Lower leg skin (tissue), 3 donors: ENCODE measurements around the gene EPHB2.

Experiments
- POLR2A ChIP-seq, 2 donors: fragments of 450-650 bp; IDR thresholded peaks; one replicate each; pipeline ENCODE4 v1.6.1; 2016 to 2017; ENCODE audit warnings: antibody characterized with exemption in 2 of 2, mild to moderate bottlenecking in 1 of 2, moderate library complexity in 1 of 2
- TF ChIP-seq, protein P1 (sequence below), 3 donors: fragments of 450-650 bp; IDR thresholded peaks; one replicate each; pipeline ENCODE4 v1.5.1; 2016; ENCODE audit warnings: antibody characterized with exemption in 3 of 3, mild to moderate bottlenecking in 3 of 3, moderate library complexity in 2 of 3

DNA sequence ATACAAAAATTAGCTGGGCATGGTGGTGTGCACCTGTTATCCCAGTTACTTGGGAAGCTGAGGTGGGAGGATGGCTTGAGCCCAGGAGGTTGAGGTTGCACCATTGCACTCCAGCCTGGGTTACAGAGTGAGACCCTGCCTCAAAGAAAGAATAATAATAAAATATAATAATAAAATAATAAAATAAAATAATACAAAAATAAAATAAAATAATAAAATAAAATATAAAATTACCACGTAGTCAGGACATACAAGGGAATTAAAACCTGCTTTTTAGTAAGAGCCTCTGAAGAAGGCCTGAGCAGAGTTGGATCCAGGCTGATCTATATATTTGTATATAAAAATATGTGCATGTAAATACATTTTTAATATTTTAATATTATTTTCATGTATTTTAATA is 41.7 kb downstream of the EPHB2 start:
- TF ChIP-seq, protein P1, sequence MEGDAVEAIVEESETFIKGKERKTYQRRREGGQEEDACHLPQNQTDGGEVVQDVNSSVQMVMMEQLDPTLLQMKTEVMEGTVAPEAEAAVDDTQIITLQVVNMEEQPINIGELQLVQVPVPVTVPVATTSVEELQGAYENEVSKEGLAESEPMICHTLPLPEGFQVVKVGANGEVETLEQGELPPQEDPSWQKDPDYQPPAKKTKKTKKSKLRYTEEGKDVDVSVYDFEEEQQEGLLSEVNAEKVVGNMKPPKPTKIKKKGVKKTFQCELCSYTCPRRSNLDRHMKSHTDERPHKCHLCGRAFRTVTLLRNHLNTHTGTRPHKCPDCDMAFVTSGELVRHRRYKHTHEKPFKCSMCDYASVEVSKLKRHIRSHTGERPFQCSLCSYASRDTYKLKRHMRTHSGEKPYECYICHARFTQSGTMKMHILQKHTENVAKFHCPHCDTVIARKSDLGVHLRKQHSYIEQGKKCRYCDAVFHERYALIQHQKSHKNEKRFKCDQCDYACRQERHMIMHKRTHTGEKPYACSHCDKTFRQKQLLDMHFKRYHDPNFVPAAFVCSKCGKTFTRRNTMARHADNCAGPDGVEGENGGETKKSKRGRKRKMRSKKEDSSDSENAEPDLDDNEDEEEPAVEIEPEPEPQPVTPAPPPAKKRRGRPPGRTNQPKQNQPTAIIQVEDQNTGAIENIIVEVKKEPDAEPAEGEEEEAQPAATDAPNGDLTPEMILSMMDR (IDR thresholded peaks at IDR 0.05): no peak
- no peak for TF ChIP-seq POLR2A (IDR thresholded peaks at IDR 0.05)
